Left hindlimb (tissue), 1 donor: ENCODE measurements around the gene MAP3K20.
"Not testable (repeated sequence)": the region's sequence is repeated elsewhere in the genome, so short reads cannot be mapped to it uniquely, and the experiment has no call there.

Source experiments
- DNase-seq: peaks from one replicate; pipeline ENCODE4 v3.0.0-alpha.2; 2018

MAP3K20 gene

DNA sequence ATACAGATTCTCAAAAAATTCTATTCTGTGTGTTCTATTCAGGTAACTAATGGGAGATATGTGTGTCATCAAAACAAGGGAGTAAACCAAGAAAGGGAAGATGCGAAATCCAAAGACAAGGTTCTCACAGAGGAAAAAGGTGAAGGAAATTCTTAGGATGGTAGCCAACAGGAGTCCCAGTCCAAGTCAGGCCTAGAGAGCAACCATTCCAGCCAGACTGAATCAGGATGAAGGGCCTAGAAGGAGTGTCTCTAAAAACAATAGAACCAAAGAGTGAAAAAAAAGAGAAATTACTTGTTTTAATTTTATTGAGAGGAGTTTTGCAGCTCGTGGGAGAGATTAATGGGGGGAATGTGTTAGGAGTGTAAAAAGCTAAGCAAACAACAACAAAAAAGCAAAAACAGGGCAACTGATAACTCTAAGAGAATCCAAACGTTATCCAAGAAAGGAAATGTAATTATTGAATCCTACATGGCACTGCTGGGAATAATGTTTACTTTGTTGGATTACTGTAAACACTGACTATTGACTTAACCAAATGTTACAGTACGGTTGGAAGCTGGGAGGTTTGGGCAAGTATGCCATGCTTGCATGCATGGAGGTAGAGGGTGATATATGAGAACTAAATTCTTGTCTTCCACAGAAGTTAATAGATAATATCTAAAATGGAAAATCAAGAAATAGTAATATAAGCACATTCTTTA lies 12.3 kb downstream of the MAP3K20 start:
- no peak for DNase-seq

DNA sequence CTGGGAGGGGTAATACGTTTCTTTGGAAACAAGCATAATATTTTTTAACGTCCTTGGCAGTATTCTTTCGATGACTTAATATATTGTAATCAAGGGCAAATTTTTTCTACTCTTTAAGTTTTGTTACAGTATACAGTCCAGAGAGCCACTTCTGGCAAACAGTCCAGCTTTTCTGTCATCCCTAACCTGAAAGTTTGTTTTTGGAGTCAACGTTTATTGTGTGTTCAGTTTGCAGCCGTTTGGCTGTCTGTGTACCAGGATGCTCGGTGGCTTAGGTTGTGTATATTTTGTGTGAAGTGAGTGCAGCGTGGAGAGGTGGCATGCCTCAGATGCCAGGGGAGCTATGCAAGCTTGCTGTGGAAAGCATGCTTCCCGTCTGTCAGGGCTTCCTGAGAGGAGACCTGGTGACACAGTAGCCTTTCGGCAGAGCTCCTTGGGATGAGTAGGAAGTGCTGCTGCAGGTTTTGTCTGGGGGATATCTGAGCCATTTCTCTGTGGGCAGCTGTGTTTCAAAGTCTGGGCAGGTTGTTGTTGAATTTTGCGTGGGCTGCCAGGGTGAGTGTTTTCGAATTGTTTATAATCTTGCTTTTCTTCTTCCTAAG lies 14.7 kb downstream of the MAP3K20 start:
- peak; percentile 42 for DNase-seq

DNA sequence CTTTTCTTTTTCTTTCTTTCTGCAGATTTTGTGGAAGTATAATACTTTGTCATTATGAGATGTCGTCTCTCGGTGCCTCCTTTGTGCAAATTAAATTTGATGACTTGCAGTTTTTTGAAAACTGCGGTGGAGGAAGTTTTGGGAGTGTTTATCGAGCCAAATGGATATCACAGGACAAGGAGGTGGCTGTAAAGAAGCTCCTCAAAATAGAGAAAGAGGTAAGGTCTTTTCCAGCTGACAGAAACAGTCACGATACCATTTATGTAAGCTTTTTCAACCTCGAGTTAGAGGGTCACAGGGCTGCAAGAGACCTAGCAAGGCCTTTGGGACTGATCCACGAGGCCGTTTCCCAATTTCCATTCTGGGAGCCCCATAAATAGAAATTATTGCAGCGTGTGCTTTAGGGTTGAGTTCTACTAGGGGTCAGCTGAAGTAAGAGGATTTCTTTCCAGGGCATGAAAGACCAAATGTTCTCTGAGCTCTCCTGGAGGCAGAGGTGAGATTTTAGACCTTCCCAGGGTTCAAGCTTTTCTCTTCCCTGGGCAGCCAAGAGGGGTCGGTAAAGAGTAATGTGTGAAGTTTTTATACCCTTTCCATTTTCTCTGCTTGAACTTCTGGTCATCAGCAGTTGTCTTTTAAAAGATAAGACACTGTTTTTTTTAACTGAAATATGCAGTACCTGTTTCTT lies 15.5 kb downstream of the MAP3K20 start:
- no peak for DNase-seq

DNA sequence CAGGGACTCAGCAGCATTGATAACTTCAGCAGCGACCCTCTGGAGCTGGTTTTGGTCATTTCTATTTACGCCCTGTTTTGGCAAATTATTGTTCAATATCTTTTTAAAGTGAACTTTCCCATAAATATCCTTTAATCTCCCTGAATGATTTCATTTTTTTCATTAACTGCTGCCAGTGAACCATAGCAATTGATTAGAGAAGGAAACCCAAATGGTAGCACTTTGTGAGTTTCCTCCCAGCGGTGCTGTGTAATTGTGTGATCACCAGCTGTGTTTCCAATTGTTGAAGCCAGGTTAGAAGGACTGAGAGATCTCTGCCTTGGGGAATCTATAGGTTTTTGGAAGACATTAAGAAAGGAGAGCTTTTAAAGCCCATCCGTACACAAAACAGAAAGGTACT lies 16.3 kb downstream of the MAP3K20 start:
- no peak for DNase-seq

DNA sequence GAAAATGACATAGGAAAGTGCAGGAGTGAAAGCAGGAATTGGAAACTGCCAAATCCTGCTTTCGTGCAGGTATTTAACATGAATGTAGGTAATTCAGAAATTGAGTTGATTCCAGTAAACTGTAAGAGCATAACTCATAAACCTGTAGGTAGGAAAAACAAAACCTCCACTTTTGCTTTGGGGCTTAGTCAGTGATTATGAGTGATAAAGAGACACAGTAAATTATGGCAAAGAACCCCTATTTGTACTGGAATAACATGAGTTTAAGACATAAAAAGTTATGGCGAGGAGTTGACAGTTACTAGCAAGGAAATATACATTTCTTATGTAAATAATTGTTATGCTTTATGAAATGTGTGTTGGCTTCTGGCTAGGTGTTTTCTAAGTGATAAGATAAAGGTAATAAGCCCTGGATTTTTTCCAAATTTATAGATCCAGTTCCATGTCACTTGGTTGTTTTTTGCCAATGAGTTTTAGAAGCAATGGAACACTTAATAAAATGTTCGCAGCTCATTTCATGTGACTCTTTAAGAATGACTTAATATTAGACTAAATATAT lies 17.3 kb downstream of the MAP3K20 start:
- DNase-seq = no peak

DNA sequence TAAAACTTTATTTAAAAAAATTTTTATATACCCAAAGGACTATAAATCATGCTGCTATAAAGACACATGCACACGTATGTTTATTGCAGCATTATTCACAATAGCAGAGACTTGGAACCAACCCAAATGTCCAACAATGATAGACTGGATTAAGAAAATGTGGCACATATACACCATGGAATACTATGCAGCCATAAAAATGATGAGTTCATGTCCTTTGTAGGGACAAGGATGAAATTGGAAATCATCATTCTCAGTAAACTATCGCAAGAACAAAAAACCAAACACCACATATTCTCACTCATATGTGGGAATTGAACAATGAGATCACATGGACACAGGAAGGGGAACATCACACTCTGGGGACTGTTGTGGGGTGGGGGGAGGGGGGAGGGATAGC lies 18.0 kb downstream of the MAP3K20 start:
- DNase-seq = not testable (repeated sequence)

DNA sequence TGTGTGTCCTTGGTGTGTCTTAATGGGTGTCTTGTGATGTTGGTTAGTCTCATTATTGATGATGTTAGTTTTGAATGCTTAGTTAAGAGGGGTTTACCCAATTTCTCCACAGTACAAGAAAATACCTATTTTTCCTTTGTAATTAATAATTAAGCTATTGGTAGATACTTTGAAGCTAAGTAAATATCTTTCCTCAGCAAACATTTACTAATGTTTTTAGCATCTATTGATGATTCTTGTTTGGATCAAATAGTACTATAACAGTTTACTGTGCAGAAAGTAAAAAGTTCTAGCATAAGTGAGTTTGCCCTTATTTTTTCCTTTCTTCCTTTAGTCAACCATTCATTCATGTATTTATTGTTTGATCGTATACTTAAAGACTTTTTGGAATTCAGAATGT lies 19.1 kb downstream of the MAP3K20 start:
- no peak for DNase-seq

DNA sequence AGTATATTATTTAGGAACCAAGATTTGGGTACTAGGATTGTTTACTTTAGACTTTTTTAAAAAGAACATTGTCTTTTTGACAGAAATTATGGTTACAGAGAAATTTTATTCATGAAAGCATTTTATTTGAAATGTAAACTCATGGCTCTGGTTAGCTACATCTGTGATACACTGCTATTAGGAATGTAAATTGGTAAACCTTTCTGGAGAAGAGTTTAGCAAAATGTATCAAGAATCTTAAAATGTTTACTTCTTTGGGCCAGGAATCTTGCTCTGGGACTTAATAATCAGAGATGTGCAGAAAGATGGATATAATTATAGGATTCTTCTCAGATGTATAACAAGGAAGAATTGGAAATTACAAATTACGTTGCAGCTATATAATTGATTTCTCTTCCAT lies 19.7 kb downstream of the MAP3K20 start:
- no peak for DNase-seq

DNA sequence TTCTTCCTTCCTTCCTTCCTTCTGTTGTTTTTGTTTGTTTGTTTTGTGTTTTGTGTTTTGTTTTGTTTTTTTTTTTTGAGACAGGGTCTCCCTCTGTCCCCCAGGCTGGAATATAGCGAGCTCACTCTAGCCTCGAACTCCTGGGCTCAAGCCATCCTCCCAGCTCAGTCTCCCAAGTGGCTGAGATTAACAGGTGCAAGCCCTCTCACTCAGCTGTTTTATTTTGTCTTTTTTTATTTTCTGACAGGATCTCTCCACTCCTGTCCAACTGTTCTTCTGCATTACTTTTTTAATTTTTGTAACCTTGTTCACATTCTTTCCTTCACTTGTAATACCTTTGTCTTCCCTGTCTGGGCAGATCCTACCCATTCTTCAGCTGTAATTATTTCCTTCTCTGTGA lies 23.6 kb downstream of the MAP3K20 start:
- no peak for DNase-seq

DNA sequence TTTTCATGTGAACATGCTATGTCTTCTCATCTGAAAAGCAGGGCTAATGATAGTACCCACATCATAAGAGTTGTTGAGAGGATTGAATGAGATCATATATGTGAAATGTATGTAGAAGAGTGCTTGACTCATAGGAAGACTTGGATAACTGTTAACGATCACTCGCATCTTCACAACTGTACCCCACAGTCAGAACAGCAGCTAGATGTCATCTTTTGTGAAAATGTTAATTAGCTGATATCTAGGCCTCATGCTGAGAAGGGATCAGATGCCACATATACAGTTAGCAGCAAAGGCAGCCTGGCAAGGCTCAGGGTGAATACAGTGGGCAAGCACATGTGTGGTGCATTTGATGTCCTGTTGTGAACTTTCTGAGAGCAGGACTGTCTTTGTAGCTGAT lies 24.2 kb downstream of the MAP3K20 start:
- no peak for DNase-seq

DNA sequence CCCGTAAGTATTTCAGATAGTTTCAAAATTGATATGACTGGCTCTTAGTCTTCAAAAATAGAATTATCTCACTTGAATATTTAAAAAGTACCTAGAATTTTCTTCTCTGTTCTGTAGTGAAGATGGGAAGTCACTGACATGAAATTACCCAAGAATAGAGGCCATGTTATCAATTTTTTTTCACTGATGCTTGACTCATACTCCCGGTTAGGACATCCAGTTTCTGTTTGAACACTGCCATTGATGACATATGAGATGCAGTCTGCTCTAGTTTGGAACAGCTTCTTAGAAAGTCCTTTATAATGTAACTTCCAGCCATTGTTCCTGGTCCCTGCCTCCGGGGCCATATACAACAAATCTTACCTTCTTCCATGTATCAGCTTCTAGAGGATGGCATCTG lies 26.0 kb downstream of the MAP3K20 start:
- no peak for DNase-seq

DNA sequence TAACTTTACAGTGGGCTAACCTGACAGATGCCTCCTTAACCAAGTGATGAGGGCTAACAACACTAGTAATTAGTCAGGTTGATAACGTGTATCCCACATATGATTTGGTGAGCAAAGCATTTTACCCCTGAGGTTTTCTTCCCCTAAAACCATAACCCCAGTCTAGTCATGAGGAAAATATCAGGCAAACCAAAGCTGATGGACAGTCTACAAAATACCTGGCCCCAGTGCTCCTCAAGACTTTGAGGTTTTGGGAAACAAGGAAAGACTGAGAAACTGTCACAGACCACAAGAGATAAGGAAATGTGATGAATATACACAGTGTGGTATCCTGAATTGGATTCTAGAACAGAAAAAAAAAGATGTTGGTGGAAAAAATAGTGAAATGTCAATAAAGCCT lies 28.5 kb downstream of the MAP3K20 start:
- DNase-seq = no peak

DNA sequence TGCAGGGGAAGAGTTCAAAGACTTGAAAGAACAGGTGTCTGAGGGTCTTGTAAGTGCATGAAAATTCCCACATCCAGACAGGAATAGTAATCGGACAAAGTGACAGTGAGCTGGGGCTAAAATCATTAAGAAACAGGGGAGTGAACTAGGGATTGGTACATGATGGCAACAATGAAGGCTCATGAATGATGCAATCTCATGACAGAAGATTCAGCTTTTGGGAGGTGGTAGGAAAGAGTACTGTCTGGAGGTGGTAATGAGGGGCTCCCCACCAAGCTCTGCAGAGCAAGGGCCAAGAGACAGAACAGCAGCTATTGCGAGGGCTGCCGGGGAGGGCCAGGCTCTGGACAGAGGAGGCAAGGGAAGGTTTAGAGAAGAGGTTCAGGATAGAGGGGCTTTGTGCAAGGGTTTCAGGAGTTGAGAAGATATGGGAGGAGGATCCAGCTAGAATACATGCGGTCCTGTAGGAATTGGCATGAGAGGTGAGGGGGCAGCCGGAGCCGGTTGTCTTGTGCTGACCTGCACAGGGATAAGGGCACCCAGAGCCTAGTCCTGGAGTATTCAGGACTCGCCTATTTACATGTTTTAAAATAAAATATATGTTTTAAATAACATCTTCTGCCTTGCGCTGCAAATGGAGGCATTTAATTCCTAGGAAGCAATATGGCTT lies 31.4 kb downstream of the MAP3K20 start:
- DNase-seq = no peak

DNA sequence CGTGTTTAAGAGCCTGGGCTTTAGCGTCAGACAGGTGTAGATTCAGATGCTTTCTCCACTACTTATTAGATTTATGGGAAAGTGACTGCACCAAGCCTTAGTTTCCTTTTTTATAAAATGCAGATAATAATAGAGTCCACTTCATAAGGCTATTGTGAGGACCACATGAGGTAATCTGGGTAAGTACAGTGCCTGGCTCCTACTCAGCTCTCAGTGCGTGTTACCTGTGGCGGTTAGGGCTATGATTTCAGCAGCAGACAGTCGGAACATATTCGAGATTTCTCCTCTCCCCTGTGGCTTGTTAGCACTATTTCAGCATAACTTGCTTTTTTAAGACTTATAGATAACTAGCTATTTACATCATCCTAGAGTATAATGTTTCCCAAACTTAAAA lies 32.0 kb downstream of the MAP3K20 start:
- DNase-seq = no peak

DNA sequence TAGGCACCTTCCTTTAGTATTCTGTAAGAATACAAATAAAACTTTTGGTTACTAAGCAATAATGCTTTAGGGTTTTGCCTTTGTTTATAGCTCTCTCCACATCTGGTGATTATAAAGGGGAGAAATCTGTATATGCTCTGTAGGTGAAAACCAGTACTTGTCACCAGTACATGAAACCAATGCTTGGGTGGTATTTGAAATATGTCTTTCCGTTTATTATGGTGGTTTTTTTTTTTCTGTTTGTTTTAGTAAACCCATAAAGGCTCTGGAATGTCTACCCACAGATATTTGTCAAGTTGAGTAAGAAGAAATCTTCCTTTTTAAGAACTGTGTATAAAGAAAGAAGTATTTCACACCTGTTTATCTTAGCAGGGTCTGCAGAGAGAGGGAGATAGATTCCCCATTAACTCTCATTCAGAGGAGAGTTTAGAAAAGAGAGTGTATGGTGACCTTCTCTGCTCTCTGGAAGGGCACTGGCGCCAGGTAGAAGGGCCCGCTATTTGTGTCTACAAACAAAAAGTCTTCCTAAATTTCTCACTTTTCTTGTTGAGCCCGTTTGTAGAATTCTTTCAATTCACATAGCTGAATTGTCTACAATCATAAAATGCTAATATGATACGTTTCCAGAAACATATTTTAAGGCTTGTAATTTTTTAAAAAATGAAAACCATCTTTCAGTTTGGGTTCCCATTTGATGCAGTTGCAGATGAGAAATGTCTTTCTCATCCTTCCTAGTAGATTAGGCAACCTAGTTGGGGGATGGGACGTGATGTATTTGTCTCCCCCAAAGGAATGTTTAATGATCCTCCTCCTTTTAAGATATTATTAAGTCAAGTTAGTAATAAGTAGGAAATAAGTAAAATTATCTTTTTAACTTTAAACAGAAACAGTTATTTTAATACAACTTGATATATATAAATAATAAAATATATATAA lies 33.9 kb downstream of the MAP3K20 start:
- no peak for DNase-seq

DNA sequence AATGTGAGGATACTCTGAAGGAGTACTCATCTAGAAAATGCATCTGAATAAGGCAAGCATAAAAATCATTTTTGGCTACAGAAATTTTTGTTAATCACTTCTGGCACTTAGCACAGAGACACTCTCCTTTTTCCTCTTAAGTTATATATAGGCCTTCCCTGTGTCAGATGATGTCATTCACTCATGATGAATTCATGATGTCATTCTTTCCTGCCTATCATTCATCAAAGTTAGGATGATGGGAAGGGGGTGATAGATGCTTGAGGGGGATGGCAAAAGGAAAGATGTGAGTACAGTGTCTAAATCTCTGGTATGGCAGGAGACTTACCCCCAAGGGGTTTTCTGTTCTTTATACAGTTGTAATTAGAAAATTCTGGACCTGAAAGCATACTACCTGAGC lies 42.0 kb downstream of the MAP3K20 start:
- DNase-seq = no peak

DNA sequence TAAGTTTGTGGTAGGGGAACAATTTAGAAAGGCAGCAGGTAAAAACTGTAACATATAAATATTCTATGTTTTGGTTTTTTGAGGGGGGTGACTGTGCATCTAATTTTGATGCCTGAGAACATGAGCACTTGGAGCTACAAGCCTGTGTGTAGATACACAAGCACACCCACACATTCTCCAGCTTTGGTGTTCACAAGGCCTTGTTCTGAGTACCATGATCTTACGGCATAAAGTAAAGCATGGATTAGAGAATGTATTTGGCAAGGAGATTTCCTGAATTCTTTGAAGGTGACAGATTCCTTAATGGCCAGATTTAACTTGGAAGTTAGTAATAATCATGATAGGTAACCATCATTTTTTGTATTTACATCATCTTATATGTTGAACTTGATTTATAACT lies 42.7 kb downstream of the MAP3K20 start:
- DNase-seq = no peak

DNA sequence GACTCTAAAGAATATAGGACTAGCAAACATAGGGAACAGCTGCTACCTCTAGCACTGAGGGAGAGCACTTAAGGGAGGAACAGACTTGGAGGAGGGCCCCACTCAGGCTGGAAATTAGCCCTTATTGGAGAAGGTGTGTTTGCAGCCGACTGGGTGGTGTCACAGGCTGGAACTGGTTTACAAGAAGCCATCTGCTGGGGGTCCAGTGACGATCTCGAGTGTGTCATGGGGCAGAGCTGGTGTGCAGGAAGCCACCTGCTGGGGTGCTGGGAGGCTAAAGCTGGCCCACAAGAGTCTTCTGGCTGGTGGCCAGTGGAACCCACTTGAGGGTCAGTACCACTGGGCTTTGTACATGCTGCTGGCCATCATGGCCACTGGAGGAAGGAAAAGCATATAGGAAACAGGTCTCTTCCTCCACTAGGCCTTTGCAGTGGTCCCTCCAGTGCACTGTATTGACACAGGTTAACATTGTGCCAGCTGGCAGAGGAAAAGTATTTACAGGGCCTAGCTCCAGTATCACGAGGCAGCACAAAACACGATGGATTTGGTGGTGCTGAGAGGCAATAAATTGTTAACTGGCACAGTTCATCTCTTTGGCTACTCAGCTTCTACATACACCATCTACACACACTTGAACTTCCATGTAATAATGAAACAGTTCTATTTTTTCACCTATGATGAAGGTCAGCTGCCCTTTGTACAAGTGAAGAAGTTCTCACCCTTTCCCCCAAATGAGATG lies 43.6 kb downstream of the MAP3K20 start:
- DNase-seq = no peak

DNA sequence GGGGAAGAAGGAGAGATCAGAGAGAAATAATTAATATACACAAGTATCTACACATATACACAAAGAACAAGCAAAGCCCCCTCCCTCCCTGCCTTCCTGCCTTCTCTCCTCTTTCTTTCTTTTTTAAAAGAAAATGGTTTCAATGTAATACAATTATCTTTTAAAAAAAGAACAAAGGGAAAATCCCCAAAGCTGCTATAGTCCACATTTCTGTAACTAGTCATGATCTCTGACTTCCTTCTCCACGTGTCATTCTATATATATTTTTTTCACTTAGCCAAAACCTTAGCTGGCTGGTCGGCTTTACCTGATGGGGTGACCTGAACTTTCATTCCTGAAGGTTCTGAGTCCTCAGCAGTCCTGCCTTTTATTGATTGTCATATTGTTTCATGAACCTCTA lies 44.3 kb downstream of the MAP3K20 start:
- DNase-seq = no peak

DNA sequence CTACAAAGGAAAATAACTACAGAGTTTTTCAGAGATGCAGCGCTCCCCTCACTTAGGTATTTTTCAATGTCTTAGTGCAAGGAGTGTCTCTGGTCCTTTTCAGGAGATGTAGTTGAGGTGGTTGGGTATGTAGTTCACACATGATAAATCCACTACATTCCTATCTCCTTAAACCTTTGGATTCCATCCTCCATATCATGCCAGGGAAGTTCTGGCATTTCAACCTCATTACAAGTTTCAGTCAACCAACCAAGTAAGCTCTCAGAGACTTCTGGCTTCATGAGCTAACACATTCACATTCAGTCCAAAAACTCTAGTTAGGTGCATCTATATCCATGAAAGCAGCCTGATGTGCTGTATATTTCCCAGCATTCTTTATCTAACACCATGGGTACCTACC lies 47.3 kb downstream of the MAP3K20 start:
- DNase-seq = no peak

DNA sequence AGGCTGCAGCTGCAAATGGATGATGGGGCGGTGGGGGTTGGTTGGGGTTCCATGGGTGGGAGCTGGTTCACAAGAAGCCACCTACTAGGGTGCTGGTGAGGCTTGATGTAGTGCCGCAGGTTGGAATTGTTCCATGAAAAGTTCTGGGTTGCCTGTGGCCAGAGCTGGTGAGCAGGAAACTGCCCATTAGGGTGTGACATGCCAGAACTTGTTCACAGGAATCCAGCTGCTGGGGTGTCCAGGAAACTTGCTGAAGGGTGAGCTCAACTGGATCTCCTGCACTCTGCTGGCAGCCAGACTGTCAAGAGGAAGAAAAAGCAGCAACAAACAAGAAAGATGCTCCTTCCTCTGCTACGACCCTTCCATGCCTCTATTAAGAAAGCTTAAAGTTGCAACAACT lies 48.8 kb downstream of the MAP3K20 start:
- no peak for DNase-seq

DNA sequence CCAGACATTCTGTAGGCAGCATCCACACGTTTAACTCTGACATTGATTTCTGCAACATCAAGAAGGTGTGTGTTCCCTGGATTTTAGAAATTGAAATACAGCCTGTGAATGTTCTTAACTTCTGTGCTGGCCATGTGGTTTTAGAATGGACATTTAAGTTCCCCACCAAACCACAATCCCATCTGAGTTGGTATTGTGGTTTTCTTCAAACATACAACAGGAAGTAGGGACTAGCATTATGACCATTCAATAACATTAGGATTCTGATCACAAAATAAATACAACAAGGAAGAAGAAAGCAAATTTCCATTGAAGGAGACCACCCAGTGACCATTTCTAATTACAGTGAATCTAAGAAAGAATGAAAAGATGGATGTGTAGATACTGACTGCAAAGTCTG lies 51.2 kb downstream of the MAP3K20 start:
- no peak for DNase-seq
